HTR-8/SVneo (cell line): ENCODE measurements around the gene KIF16B.

Source experiments
- DNase-seq: peaks from one replicate; pipeline ENCODE4 v3.0.0; 2011; ENCODE audit warnings: low spot score, mixed read lengths; ENCODE audit not compliant: insufficient read length
- FAIRE-seq: peaks from 2 replicates; lab custom pipeline; 2011; peaks lifted over from hg19 to GRCh38; lab: Jason Lieb, UNC

Gene KIF16B

DNA sequence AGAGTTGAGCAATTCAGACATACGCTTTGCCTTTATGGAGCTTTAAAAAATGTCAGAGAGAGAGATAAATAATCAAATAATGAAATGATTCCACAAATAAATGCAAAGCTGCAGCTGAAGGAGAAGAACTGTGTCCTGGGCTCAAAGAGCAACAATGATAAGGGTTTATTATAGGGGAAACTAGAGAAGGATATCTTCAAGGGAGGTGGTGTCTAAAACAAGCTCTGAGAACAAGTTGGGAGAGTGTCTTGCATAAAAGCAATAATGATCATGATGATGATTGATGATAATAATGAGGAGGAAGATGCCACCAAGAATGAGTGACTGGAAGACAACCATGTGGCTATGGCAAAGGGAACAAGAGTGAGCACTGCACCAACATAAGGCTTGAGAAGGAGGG is 164.3 kb downstream of the KIF16B start:
- DNase-seq (no peak), FAIRE-seq (no peak)

- DNase-seq (no peak), FAIRE-seq (no peak)
Measured at GRCh38 chr20:16407251-16408067, 165.8 kb downstream of the KIF16B start.

DNA sequence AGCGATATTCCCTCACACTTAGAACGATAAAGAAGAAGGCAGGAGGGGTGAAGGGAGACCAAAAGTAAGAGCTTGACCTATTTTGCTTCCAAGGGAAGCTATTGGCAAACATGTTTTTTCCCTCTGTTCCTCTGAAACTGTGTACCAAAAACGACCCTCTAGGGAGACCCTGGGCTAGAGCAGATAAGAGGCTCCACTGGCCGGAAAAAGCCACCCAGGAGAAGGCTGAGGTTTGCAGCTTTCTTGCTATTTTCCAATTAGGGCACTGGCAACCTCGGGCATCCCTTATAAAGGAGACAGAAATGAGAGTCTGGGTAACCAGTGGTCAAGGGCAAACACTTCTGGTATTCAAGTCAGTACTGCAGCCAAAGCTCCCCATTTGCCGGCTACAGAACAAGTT is 168.0 kb downstream of the KIF16B start:
- FAIRE-seq = no peak

GRCh38 chr20:16404640-16405039 is 168.6 kb downstream of the KIF16B start:
- no peak for FAIRE-seq

More for the DNA sequence above, 168.0 kb downstream of the KIF16B start:
- DNase-seq = no peak

DNA sequence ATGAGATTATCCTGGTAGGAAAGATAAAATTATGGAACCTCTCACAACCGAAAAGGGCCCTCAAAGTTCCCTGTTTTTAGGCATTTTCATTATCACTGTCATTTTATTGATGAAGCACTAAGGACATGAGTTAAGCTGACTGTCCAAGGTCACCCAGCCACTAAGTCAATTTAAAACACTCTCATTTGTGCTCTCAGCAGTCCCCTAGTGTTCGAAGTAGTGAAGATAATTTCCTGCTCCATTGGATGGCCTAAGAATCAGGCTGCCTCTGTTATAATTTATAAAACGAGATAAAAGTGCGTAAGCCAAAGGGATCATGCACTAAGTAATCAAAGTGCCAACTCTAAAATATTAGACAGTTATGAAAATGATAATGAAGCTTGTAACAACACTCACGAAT is 169.1 kb downstream of the KIF16B start:
- no peak for DNase-seq
- FAIRE-seq = no peak

More at GRCh38 chr20:16404640-16405039, 168.6 kb downstream of the KIF16B start:
- no peak for DNase-seq

DNA sequence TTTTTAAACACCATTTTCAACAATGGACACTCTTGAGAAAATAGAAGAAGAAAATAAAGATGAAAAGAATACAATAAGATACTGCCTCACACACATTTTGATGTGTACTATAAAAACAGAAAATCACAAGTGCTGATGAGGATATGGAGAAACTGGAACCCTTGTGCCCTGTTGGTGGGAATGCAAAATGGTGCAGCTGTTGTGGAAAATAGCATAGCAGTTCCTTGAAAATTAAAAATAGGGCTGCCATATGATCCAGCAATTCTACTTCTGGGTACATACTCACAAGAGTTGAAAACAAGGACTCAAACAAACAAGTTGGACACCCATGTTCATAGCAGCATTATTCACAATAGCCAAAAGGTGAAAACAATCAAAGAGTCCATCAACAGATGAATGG is 173.0 kb downstream of the KIF16B start:
- DNase-seq = no peak
- FAIRE-seq = no peak

GRCh38 chr20:16399801-16400200 is 173.4 kb downstream of the KIF16B start:
- FAIRE-seq (no peak), DNase-seq (no peak)

DNA sequence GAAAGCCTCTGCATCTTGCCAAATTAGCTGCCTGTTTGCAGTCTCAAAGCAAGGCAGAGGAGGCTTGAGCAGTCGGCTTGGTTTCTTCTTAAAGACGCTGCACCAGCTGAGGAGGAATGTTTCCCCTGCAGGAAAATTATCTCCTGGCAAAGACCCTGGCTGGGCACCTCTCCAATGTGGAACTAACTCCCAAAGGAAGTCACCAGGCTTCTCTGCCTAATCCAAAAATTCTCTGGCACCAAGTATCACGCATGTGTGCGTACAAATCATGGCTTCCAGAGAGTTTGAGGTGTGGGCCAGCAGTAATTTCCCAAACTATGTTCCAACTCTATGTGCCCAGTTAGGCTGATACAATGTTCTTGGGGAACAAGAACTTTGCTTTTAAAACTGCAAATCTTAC is 176.2 kb downstream of the KIF16B start:
- no peak for FAIRE-seq
- DNase-seq = no peak

DNA sequence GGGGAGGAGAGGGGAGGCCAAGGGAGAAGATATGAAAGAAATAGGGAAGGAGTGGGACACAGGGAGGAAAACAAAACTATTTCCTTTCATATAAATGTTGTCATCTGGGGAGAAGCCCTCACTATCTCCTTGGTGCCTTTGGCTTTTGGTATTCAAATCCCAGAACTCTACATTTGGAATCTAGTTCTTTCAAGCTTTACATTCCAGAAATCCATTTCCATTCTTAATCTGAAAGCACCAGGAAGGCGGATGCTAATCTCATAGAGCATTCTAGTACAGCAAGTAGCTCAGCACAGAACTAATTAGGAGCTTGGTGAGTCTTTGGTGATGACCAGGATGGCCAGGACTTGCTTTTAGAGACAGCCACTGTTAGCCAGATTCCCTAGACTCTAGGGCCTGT is 177.9 kb downstream of the KIF16B start:
- no peak for FAIRE-seq

GRCh38 chr20:16394784-16395183 is 178.5 kb downstream of the KIF16B start:
- DNase-seq (no peak), FAIRE-seq (no peak)

More for the DNA sequence above, 177.9 kb downstream of the KIF16B start:
- no peak for DNase-seq

- DNase-seq (no peak), FAIRE-seq (no peak)
Measured at GRCh38 chr20:16393836-16394235, 179.4 kb downstream of the KIF16B start.

DNA sequence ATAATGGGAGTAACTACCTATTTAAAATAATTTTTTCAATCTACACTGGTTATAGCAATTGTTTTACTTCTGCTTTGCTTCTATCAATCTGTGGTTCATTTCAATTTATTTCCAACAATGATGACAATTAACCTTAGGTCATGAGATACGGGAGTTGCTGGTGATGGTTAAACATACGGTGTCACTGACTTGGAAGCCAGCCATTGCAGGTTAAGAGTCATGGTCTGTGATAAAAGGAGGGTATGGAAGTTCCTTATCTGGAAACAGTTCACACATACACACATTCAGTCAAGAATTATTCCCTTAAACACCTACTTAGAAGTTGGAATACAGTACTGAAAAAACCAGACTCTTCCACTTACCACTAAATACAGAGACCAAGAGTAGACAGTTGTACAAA is 180.0 kb downstream of the KIF16B start:
- no peak for DNase-seq
- FAIRE-seq = no peak

- FAIRE-seq (no peak), DNase-seq (no peak)
Measured at GRCh38 chr20:16392346-16392745, 180.9 kb downstream of the KIF16B start.

GRCh38 chr20:16390991-16391390 is 182.3 kb downstream of the KIF16B start:
- FAIRE-seq = no peak
- no peak for DNase-seq

GRCh38 chr20:16388731-16389130 is 184.5 kb downstream of the KIF16B start:
- DNase-seq (no peak), FAIRE-seq (no peak)

GRCh38 chr20:16387666-16388065 is 185.6 kb downstream of the KIF16B start:
- FAIRE-seq (no peak), DNase-seq (no peak)

DNA sequence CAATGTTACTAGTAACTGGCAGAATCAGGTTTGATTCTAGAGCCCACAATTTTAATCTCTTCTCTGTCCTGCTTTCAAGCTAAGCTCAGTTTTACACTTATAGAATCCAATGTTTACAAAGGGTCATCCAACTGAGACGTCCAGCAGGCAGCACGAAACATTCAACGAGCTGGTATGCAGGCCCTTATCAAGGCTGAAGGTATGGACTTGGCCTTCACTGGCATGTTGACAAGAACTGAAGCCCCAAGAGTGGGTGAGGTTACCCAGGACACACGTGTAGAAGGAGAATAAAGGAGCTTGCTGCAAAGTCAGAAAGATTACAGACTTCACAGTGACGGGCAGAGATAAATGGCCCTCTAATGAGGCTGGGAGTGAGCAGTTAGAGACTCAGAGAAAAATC is 187.4 kb downstream of the KIF16B start:
- DNase-seq = no peak
- no peak for FAIRE-seq

DNA sequence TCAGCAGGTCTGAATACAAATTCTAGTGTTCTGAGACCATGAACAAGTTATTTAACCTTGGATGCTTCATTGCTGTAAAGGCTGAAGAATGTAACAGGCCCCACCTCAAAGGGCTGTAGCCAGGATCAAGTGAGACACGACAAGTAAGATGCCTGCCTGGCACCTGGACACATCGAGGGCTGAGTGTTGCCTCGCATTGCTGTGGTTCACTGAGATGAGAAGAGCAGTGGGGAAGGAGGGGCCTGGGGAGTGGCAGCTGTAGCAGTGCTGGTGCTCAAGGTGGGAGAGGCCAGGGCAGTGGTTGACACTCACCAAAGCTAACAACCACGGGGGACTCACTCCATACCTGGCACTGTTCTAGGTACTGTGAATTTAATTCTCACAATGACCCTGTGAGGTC is 187.8 kb downstream of the KIF16B start:
- DNase-seq = no peak
- no peak for FAIRE-seq

- DNase-seq (no peak), FAIRE-seq (no peak)
Measured at GRCh38 chr20:16381444-16381843, 191.8 kb downstream of the KIF16B start.

GRCh38 chr20:16378712-16379370 is 194.4 kb downstream of the KIF16B start:
- no peak for FAIRE-seq
- DNase-seq = no peak

DNA sequence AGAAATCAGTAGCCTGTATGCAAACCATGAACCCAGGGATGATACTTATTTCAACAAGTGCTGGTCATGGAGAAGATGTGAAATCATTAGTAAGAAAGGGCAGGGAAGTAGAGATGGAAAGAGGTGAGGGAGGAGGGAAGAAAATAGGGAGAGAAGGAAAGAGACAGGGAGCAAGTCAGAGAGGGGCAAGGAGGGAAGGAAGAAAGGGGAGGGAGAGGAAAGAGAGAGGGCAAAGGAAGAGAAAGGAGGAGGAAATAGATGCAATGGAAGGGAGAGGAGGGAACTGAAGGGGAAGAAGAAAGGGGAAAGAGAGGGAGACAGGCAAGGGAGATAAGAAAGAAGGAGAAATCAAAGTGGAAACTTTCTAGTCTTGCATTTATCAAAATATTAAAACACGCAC is 195.1 kb downstream of the KIF16B start:
- DNase-seq (no peak), FAIRE-seq (no peak)

- FAIRE-seq = no peak
- no peak for DNase-seq
Measured at GRCh38 chr20:16369441-16369840, 203.8 kb downstream of the KIF16B start.
